Stimulated activated naive CD8-positive, alpha-beta T cell treated with anti-CD3 and anti-CD28 coated beads, Interleukin-15, Interleukin-2, amounts not matched to agents 100 ng/mL and 50 ng/mL, for 24 hours (primary cell): ENCODE measurements around the gene OR10S1.
"Not testable (repeated sequence)": the region's sequence is repeated elsewhere in the genome, so short reads cannot be mapped to it uniquely, and the experiment has no call there.

Source experiments
- H3K27ac Mint-ChIP-seq: one replicate; pipeline ENCODE4 v1.8.0; 2021; ENCODE audit warnings: mild to moderate bottlenecking, mixed read lengths
- H3K27me3 Mint-ChIP-seq: one replicate; pipeline ENCODE4 v1.8.0; 2021; ENCODE audit warnings: mixed read lengths
- H3K36me3 Mint-ChIP-seq: one replicate; pipeline ENCODE4 v1.8.0; 2021; ENCODE audit warnings: low read depth, mixed read lengths
- H3K4me1 Mint-ChIP-seq: one replicate; pipeline ENCODE4 v1.8.0; 2021; ENCODE audit warnings: low read depth, mixed read lengths
- H3K4me3 Mint-ChIP-seq: one replicate; pipeline ENCODE4 v1.8.0; 2021; ENCODE audit warnings: mild to moderate bottlenecking, mixed read lengths
- H3K9me3 Mint-ChIP-seq: one replicate; pipeline ENCODE4 v1.8.0; 2021; ENCODE audit warnings: mixed read lengths

The OR10S1 gene, protein sequence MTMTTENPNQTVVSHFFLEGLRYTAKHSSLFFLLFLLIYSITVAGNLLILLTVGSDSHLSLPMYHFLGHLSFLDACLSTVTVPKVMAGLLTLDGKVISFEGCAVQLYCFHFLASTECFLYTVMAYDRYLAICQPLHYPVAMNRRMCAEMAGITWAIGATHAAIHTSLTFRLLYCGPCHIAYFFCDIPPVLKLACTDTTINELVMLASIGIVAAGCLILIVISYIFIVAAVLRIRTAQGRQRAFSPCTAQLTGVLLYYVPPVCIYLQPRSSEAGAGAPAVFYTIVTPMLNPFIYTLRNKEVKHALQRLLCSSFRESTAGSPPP

DNA sequence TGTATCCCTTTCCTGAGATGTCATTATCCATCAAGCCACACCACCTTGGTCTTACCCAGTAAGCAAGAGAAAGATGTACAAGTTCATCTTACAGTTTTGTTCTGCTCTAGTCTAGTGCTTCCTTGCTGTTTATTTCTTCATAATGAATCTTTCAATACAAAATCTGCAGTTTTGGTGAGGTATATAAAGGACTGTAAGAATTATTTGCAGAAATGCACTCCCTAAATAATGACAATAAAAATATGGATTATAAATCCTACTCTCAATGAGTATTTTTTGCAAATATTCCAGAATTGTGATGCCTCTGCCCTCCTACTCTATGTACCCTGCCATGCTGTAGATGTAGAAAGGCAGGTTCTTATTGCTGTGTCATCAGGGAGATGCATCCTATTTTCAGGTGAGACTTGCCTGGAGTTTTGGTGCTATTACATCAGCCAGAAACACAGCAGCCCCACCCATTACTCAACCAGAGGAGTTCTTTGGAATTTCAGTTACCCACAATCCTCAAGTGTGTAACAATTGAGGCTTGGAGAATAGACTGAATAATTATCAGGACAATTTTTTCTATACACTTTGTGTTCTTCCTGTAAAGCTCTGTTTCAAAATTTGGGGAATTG, at the start of gene OR10S1:
Gene OR10S1 (minus strand): TSS at position 51 of the 617 bp plus-strand sequence. CDS start 117 bp downstream, outside the sequence.
- H3K27ac Mint-ChIP-seq = no peak within 1 kb of the TSS
- H3K9me3 Mint-ChIP-seq = no peaks in the 10 kb centered on the region
- H3K36me3 Mint-ChIP-seq = no peaks in the 10 kb centered on the region
- H3K4me3 Mint-ChIP-seq = no peak within 1 kb of the TSS
- H3K27me3 Mint-ChIP-seq = no peaks in the 10 kb centered on the region
- no peaks in the 10 kb centered on the region for H3K4me1 Mint-ChIP-seq

DNA sequence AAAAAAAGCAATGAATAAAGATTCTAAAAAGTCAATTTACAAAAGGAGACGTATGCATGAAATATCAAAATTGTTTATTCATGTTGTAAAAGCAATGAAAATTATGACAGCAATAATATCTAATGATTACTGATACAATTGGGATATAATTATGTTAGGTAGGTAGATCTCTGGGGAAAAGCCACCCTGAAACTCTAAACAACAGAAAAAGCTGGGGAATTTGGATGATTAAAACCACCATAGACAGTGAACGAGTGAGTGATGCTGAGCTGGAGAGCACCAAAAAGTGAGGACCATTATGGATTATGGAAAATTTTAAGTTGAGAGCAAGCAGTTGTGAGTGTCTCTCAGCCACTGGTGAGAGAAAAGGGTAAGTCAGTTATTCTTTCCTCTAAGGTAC, 48.9 kb upstream of the OR10S1 start, which contains the start of gene OR10G8:
Gene OR10G8 (plus strand): TSS at position 301 of the 400 bp plus-strand sequence. CDS start 2,825 bp downstream, outside the sequence.
- Mint-ChIP-seq H3K4me3 (no peak within 1 kb of the TSS), H3K4me1 (no peaks in the 10 kb centered on the region), H3K9me3 (no peaks in the 10 kb centered on the region), H3K36me3 (no peaks in the 10 kb centered on the region), H3K27ac (no peak within 1 kb of the TSS), H3K27me3 (no peaks in the 10 kb centered on the region)

- not testable (repeated sequence) for H3K4me1 Mint-ChIP-seq, H3K27ac Mint-ChIP-seq, H3K9me3 Mint-ChIP-seq, H3K36me3 Mint-ChIP-seq, H3K4me3 Mint-ChIP-seq, H3K27me3 Mint-ChIP-seq
Measured at GRCh38 chr11:124015837-124016236, 38.3 kb upstream of the OR10S1 start.

- Mint-ChIP-seq H3K4me1 (no peaks in the 10 kb centered on the region), H3K27ac (no peak within 1 kb of the TSS), H3K36me3 (no peaks in the 10 kb centered on the region), H3K27me3 (no peaks in the 10 kb centered on the region), H3K4me3 (no peak within 1 kb of the TSS), H3K9me3 (no peaks in the 10 kb centered on the region)
Measured at GRCh38 chr11:124012697-124013096, 35.1 kb upstream of the OR10S1 start, which contains the start of gene OR10G4. TSS of gene OR10G4 (plus strand) at chr11:124012997. CDS start at chr11:124015575, 2,578 bp downstream.

DNA sequence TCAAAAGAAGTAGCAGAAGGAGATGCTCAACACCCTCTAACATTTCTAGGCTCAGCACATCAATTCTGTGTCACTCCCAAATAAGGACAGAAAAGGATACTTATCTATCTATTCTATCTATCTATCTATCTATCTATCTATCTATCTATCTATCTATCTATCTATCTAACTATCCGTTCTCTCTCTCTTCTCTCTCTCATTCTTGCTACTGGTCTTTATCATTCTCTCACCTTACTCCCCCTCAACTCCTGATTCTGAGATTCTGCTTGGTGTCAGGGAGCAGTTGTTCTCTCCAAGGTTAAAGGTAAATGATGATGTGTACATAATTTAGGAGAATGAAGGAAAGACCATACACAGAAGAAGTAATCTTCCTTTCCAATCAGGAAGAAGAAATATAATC, 17.5 kb upstream of the OR10S1 start, which contains the start of gene OR10G6:
Gene OR10G6 (minus strand): TSS at position 43 of the 400 bp plus-strand sequence. CDS start 0 bp downstream, at position 43.
- H3K36me3 Mint-ChIP-seq = no peaks in the 10 kb centered on the region
- no peaks in the 10 kb centered on the region for H3K27me3 Mint-ChIP-seq
- H3K4me1 Mint-ChIP-seq = no peaks in the 10 kb centered on the region
- H3K4me3 Mint-ChIP-seq = no peak within 1 kb of the TSS
- no peaks in the 10 kb centered on the region for H3K9me3 Mint-ChIP-seq
- H3K27ac Mint-ChIP-seq = no peak within 1 kb of the TSS

- Mint-ChIP-seq H3K9me3 (no peaks in the 10 kb centered on the region), H3K4me1 (no peaks in the 10 kb centered on the region), H3K27me3 (no peaks in the 10 kb centered on the region), H3K27ac (no peak overlapping the region), H3K4me3 (no peak overlapping the region), H3K36me3 (no peaks in the 10 kb centered on the region)
Measured at GRCh38 chr11:123979311-123979710, 1.7 kb upstream of the OR10S1 start.

DNA sequence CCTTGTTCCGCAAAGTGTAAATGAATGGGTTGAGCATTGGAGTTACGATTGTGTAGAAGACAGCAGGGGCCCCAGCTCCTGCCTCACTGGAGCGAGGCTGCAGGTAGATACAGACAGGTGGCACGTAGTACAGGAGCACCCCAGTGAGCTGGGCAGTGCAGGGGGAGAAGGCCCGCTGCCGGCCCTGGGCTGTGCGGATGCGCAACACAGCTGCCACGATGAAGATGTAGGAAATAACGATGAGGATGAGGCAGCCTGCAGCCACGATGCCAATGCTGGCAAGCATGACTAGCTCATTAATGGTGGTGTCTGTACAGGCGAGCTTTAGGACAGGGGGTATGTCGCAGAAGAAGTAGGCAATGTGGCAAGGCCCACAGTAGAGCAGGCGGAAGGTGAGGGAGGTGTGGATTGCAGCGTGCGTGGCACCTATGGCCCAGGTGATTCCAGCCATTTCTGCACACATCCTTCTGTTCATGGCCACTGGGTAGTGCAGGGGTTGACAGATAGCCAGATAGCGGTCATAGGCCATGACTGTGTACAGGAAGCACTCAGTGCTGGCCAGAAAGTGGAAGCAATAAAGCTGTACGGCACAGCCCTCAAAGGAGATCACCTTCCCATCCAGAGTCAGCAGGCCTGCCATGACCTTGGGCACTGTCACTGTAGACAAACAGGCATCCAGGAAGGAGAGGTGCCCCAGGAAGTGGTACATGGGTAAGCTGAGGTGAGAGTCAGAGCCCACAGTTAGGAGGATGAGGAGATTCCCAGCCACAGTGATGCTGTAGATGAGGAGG, 616 bp downstream of the OR10S1 start:
- Mint-ChIP-seq H3K9me3 (no peaks in the 10 kb centered on the region), H3K4me1 (no peaks in the 10 kb centered on the region), H3K27me3 (no peaks in the 10 kb centered on the region), H3K4me3 (no peak overlapping the region), H3K36me3 (no peaks in the 10 kb centered on the region), H3K27ac (no peak overlapping the region)

DNA sequence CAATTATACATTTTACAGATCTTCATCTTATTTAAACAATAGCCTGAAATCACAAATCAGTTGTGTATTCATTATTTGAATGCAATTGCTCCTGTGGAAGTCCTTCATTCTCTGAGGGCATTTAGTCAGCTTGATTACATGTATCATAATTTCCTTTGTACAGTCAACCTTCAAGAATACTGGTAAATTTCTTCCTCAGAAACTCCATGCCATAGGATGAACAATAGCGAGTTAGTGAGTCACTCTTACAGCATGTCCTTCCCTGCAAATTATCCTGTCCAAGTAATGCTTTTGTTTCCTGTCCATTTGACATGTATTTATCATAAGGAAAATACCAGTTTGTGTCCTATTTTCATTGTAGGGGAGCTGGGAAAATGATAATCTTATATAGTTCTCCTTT, 3.8 kb downstream of the OR10S1 start:
- Mint-ChIP-seq H3K4me1 (no peaks in the 10 kb centered on the region), H3K4me3 (no peak overlapping the region), H3K27me3 (peaks cover 4% of the 10 kb centered on the region), H3K27ac (no peak overlapping the region), H3K9me3 (no peaks in the 10 kb centered on the region), H3K36me3 (no peaks in the 10 kb centered on the region)

DNA sequence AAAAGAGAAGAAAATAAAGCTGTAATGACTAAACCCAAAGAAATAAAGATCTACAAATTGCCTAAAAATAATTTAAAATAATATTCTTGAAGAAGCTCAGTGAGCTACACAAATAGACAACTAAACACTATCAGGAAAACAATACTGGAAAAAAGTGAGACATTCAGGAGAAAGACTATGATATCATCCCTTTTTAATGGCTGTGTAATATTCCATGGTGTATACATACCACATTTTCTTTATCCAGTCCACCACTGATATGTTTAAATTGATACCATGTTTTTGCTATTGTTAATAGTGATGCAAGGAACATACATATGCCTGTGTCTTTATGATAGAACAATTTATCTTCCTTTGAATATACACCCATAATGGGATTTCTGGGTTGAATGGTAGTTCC, 20.8 kb downstream of the OR10S1 start:
- Mint-ChIP-seq H3K27ac (no peak overlapping the region), H3K4me3 (no peak overlapping the region), H3K9me3 (peaks cover 6% of the 10 kb centered on the region), H3K27me3 (peaks cover 10% of the 10 kb centered on the region), H3K4me1 (no peaks in the 10 kb centered on the region), H3K36me3 (no peaks in the 10 kb centered on the region)

GRCh38 chr11:123945132-123945531, 32.4 kb downstream of the OR10S1 start:
- Mint-ChIP-seq H3K27ac (no peak overlapping the region), H3K27me3 (peaks cover 3% of the 10 kb centered on the region), H3K9me3 (no peaks in the 10 kb centered on the region), H3K4me3 (no peak overlapping the region), H3K36me3 (no peaks in the 10 kb centered on the region), H3K4me1 (no peaks in the 10 kb centered on the region)

- H3K4me3 Mint-ChIP-seq = no peak within 1 kb of the TSS
- no peaks in the 10 kb centered on the region for H3K36me3 Mint-ChIP-seq
- H3K27me3 Mint-ChIP-seq = peaks cover 3% of the 10 kb centered on the region
- H3K9me3 Mint-ChIP-seq = peaks cover 7% of the 10 kb centered on the region
- H3K27ac Mint-ChIP-seq = no peak within 1 kb of the TSS
- H3K4me1 Mint-ChIP-seq = no peaks in the 10 kb centered on the region
Measured at GRCh38 chr11:123943738-123944137, 33.8 kb downstream of the OR10S1 start, which contains the start of gene OR6T1. TSS of gene OR6T1 (minus strand) at chr11:123943838. CDS start at chr11:123943838, 0 bp downstream.

DNA sequence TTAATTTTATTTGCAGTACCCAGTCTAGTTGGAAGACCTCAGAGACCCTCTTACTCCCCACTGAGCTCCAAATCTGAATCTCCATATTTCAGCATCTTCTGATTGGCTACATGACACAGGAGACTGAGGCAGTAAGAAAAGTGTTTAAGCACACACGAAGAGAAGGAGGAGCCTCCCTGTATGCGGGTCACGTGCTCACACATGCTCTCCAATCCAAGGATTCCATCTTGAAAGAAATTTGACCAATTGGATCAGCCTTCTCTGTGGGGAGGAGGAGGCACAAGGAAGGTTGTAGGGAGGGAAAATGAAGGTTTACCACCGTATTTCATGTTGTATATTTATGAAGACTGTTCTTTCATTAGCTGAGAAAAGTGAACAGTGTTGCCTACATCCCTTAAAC, 35.2 kb downstream of the OR10S1 start:
- H3K27me3 Mint-ChIP-seq = peaks cover 3% of the 10 kb centered on the region
- H3K27ac Mint-ChIP-seq = no peak overlapping the region
- no peak overlapping the region for H3K4me3 Mint-ChIP-seq
- peaks cover 7% of the 10 kb centered on the region for H3K9me3 Mint-ChIP-seq
- H3K36me3 Mint-ChIP-seq = no peaks in the 10 kb centered on the region
- no peaks in the 10 kb centered on the region for H3K4me1 Mint-ChIP-seq

- no peaks in the 10 kb centered on the region for H3K4me1 Mint-ChIP-seq
- no peak within 1 kb of the TSS for H3K27ac Mint-ChIP-seq
- H3K27me3 Mint-ChIP-seq = no peaks in the 10 kb centered on the region
- H3K9me3 Mint-ChIP-seq = peaks cover 7% of the 10 kb centered on the region
- H3K36me3 Mint-ChIP-seq = no peaks in the 10 kb centered on the region
- no peak within 1 kb of the TSS for H3K4me3 Mint-ChIP-seq
Measured at GRCh38 chr11:123939317-123939716, 38.3 kb downstream of the OR10S1 start, which contains the start of gene OR4D5. TSS of gene OR4D5 (plus strand) at chr11:123939617. CDS start at chr11:123939617, 0 bp downstream.
